GM12878 (cell line): Measurements from ENCODE around the gene TRDN. TPM values are rescaled to one million over a fixed set of nuclear protein-coding genes. Genes with fewer than 3 reads are reported as not detected.

ENCODE experiments used
- ATAC-seq: fragments of 200-7000 bp; cut with Tn5 transposase; 3 replicates; pipeline ENCODE4 v1.9.1; 2020; ENCODE audit warnings: mild to moderate bottlenecking, moderate library complexity
- BruUV-seq: library from RNA; stranded (reverse); fragments of 400-500 nt; replicated peaks from 2 replicates; lab custom pipeline; 2021; lab: Mats Ljungman, UMichigan
- CTCF ChIA-PET: fragments of 300-600 bp; sonication (Branson Sonifier 250); formaldehyde crosslinking; extraction: SDS; loops from one replicate; lab custom pipeline; 2021; ENCODE audit warnings: inconsistent platforms; lab: Yijun Ruan, JAX
- POLR2A ChIA-PET: fragments of 350-600 bp; formaldehyde crosslinking; extraction: SDS; loops from one replicate; lab custom pipeline; 2021; ENCODE audit warnings: inconsistent platforms; lab: Charles Lee
- RAD21 ChIA-PET: fragments of 300-600 bp; sonication (Branson Sonifier 250); formaldehyde crosslinking; loops from one replicate; lab custom pipeline; 2023; ENCODE audit warnings: antibody characterized with exemption; ENCODE audit not compliant: unreplicated experiment; lab: Charles Lee
- SMC1A ChIA-PET: fragments of 300-600 bp; sonication (Branson Sonifier 250); formaldehyde crosslinking; loops from one replicate; lab custom pipeline; 2023; ENCODE audit not compliant: unreplicated experiment, uncharacterized antibody; lab: Charles Lee
- DNase-seq: peaks from one replicate; pipeline ENCODE4 v3.0.0-alpha.2; 2011; ENCODE audit warnings: low read depth, low spot score
- FAIRE-seq: peaks from 3 replicates; lab custom pipeline; 2011; peaks lifted over from hg19 to GRCh38; lab: Jason Lieb, UNC
- H2AFZ ChIP-seq: 2 replicates; pipeline ENCODE4 v1.6.0; 2011; ENCODE audit warnings: low read depth, low read length, control low read depth; ENCODE audit not compliant: control insufficient read depth
- H3K27ac ChIP-seq: 2 replicates; pipeline ENCODE4 v1.5.1; 2011; ENCODE audit warnings: control low read depth; ENCODE audit not compliant: control insufficient read depth, insufficient read depth
- H3K27me3 ChIP-seq, 2 experiments: replicated peaks in 1 of 2; 2 replicates each; pipeline versions ENCODE4 v1.6.0 to v1.6.1; 2011; ENCODE audit warnings: low read length in 1 of 2; ENCODE audit not compliant: control insufficient read depth in 2 of 2, insufficient read depth in 2 of 2
- H3K36me3 ChIP-seq, 2 experiments: 2 replicates each; pipeline ENCODE4 v1.5.1; 2011; ENCODE audit warnings: low read length in 1 of 2; ENCODE audit not compliant: control insufficient read depth in 2 of 2, insufficient read depth in 2 of 2
- H3K4me1 ChIP-seq: 2 replicates; pipeline ENCODE4 v1.6.1; 2011; ENCODE audit warnings: mild to moderate bottlenecking, low read length, moderate library complexity, mixed read lengths; ENCODE audit not compliant: control insufficient read depth, insufficient read depth
- H3K4me2 ChIP-seq: 2 replicates; pipeline ENCODE4 v1.6.0; 2011; ENCODE audit warnings: control low read depth; ENCODE audit not compliant: control insufficient read depth, insufficient read depth
- H3K4me3 ChIP-seq: fragments of 200-600 bp; sonication (generic); 2 replicates; pipeline ENCODE4 v1.5.1; 2016
- H3K79me2 ChIP-seq: 2 replicates; pipeline ENCODE4 v1.6.0; 2011; ENCODE audit warnings: low read length; ENCODE audit not compliant: control insufficient read depth, insufficient read depth
- H3K9ac ChIP-seq: 2 replicates; pipeline ENCODE4 v1.8.0; 2011; ENCODE audit warnings: low read length, control low read depth, mixed read lengths; ENCODE audit not compliant: control insufficient read depth, insufficient read depth
- H3K9me3 ChIP-seq: replicated peaks from 3 replicates; pipeline ENCODE4 v1.5.1; 2011; ENCODE audit warnings: mild to moderate bottlenecking, low read length; ENCODE audit not compliant: control insufficient read depth, insufficient read depth
- H4K20me1 ChIP-seq: 2 replicates; pipeline ENCODE4 v1.6.0; 2011; ENCODE audit not compliant: control insufficient read depth, insufficient read depth
- CBX5 ChIP-seq: sonication (generic); IDR thresholded peaks from 2 replicates; pipeline ENCODE4 v1.6.1; 2016; ENCODE audit warnings: low read depth, moderate library complexity, mild to moderate bottlenecking, inconsistent platforms
- CREM ChIP-seq: IDR thresholded peaks from 2 replicates; pipeline ENCODE4 v1.6.1; 2014; ENCODE audit warnings: antibody characterized with exemption, low read depth
- EED ChIP-seq: sonication (generic); IDR thresholded peaks from 2 replicates; pipeline ENCODE4 v1.6.1; 2016; ENCODE audit warnings: antibody characterized with exemption, low read depth
- EP300 ChIP-seq, 2 experiments: fragments of 150-350 bp in 1 of 2; IDR thresholded peaks; 2 replicates each; pipeline ENCODE4 v1.6.1; 2011 to 2012; ENCODE audit warnings: low read depth in 2 of 2, low read length in 2 of 2, borderline replicate concordance in 1 of 2, improper control_type of control experiment in 1 of 2, inconsistent platforms in 1 of 2; ENCODE audit not compliant: control insufficient read depth in 1 of 2
- HDGF ChIP-seq: fragments of 450-650 bp; IDR thresholded peaks from 2 replicates; pipeline ENCODE4 v1.6.1; 2016; ENCODE audit warnings: antibody characterized with exemption
- MTA2 ChIP-seq: fragments of 450-650 bp; IDR thresholded peaks from 2 replicates; pipeline ENCODE4 v1.6.1; 2016; ENCODE audit warnings: low read depth, mild to moderate bottlenecking, moderate library complexity
- POLR2AphosphoS2 ChIP-seq: IDR thresholded peaks from 2 replicates; pipeline ENCODE4 v1.6.1; 2011; ENCODE audit warnings: low read depth, mild to moderate bottlenecking, low read length, improper control_type of control experiment, moderate library complexity
- RUNX3 ChIP-seq: IDR thresholded peaks from 2 replicates; pipeline ENCODE4 v1.6.1; 2012; ENCODE audit warnings: low read length, inconsistent platforms
- SREBF1 ChIP-seq: IDR thresholded peaks from 2 replicates; pipeline ENCODE4 v1.6.1; 2012; ENCODE audit warnings: mild to moderate bottlenecking, low read length
- TCF12 ChIP-seq: IDR thresholded peaks from 2 replicates; pipeline ENCODE4 v1.6.1; 2011; ENCODE audit warnings: low read depth, mild to moderate bottlenecking, low read length
- ZZZ3 ChIP-seq: IDR thresholded peaks from 2 replicates; pipeline ENCODE4 v1.6.1; 2011; ENCODE audit warnings: low read depth; ENCODE audit not compliant: control insufficient read depth, insufficient read length
- WGBS: methylation state at CpG from one replicate; pipeline ENCODE4 v1.1.6; 2016; ENCODE audit warnings: low lambda C conversion rate; ENCODE audit not compliant: insufficient replicate concordance, insufficient coverage; ENCODE audit errors: missing lambda C conversion rate; 5-methylcytosine and 5-hydroxymethylcytosine counted together
- in situ Hi-C: fragments of 300-500 bp; cut with MboI; formaldehyde crosslinking; loops from 9 replicates; pipeline ENCODE4 v1.14.3; 2018; ENCODE audit warnings: mixed read lengths
- intact Hi-C: fragments of 100-400 bp; cut with micrococcal nuclease; formaldehyde crosslinking; loops from one replicate; pipeline ENCODE4 v1.14.2; 2022; ENCODE audit not compliant: unreplicated experiment
- polyA plus RNA-seq, 11 experiments: library from polyadenylated mRNA; depleted of rRNA in 4 of 11; unstranded in 6 of 11; stranded (reverse) in 5 of 11; fragments of >200 nt; fragmentation: Nextera tagmentation in 4 of 11; fragmentation: Illumina TruSeq in 1 of 11; extraction: Ambion mirVana in 4 of 11; extraction: Trizol in 1 of 11; gene quantifications; 1 replicate in 1 of 11; 2 replicates in 10 of 11; pipeline versions ENCODE4 v1.2.1 to v1.2.3, GENCODE V29; 2011 to 2016; ENCODE audit warnings: inconsistent platforms in 2 of 11, missing spikeins in 2 of 11, low read depth in 1 of 11
- total RNA-seq, 4 experiments: library from RNA; depleted of rRNA in 3 of 4; stranded (reverse); fragments of >200 nt in 3 of 4; fragmentation: Illumina TruSeq in 1 of 4; extraction: Trizol in 1 of 4; gene quantifications; 2 replicates each; pipeline versions ENCODE4 v1.2.1 to v1.2.3, GENCODE V29; 2013 to 2021
- TF ChIP-seq, protein P1 (sequence below): IDR thresholded peaks from 2 replicates; pipeline ENCODE4 v1.6.1; 2012; ENCODE audit warnings: low read length, inconsistent platforms
- TF ChIP-seq, protein P2 (sequence below): fragments of 450-650 bp; IDR thresholded peaks from 2 replicates; pipeline ENCODE4 v1.6.1; 2017; ENCODE audit warnings: mild to moderate bottlenecking, moderate library complexity
- TF ChIP-seq, protein P3 (sequence below): fragments of 150-350 bp; IDR thresholded peaks from 2 replicates; pipeline ENCODE4 v1.6.1; 2016; ENCODE audit warnings: low read depth, low read length

Gene TRDN
- total and polyA plus RNA-seq, 10 of the 15 experiments (the other 5 are each of a cell fraction or from before 2014, with no cell fraction given): not detected

DNA sequence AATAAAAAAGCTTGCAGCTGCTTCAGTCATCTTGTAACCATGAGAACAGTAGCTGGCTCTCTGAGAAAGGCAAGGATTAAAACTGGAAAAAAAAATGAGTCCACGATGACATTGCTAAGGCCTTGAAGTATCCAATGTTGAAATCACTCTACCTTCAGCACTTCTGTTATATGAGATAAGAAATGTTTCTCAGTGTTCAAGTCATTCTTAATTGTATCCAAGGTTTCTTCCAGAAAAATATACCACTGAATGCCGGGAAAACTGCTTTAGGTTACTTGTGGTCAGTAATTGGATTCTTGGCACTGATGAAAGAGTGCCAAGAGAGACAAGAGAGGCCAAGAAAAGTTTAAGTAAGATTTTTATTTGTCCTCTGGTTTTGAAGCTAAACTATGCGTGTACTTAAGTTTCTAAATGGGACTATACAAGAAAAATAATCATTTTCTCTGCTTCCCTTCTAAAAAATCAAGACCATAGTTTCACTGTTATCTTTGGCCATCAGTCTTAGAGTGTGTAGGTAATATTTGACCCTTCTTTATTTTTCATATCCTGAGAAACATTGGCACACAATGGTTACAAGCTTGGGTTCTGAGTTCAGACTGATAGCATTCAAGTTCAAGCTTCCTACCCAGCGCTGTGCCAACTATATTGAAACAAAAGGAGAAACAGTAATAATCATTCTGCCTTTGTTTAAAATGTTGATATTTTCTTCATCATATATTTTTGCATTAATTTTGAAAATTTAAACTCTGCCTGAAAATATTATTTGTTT lies 84.6 kb downstream of the TRDN start:
- Histone ChIP-seq H3K9me3 (no peaks in the 10 kb centered on the region), H4K20me1 (no peaks in the 10 kb centered on the region), H3K27ac (no peak overlapping the region), H3K4me2 (no peak overlapping the region), H2AFZ (no peak overlapping the region), H3K79me2 (no peaks in the 10 kb centered on the region), H3K27me3 (no peaks in the 10 kb centered on the region), H3K4me1 (no peaks in the 10 kb centered on the region), H3K4me3 (no peak overlapping the region), H3K9ac (no peak overlapping the region), H3K36me3 (no peaks in the 10 kb centered on the region)
- intact Hi-C loops (no loop called here), in situ Hi-C loops (no loop called here)
- RAD21 ChIA-PET: no interaction called here
- no TSS peak for BruUV-seq
- FAIRE-seq: no peak
- POLR2A ChIA-PET: no interaction called here
- CTCF ChIA-PET: no interaction called here
- DNase-seq: no peak
- SMC1A ChIA-PET: no interaction called here
- 7% methylated on average over 4 of the region's 4 CpGs for WGBS
- TF ChIP-seq EED (no peak), EP300 (IDR thresholded peaks at IDR 0.05; ENCODE audit: borderline replicate concordance in 1 of 2, control insufficient read depth in 1 of 2, low read depth in 2 of 2, low read length in 2 of 2) (no peak), TCF12 (no peak), CBX5 (no peak), MTA2 (no peak), POLR2AphosphoS2 (no peak), ZZZ3 (no peak), CREM (no peak), SREBF1 (no peak), RUNX3 (no peak), HDGF (no peak)
- TF ChIP-seq, protein P1, sequence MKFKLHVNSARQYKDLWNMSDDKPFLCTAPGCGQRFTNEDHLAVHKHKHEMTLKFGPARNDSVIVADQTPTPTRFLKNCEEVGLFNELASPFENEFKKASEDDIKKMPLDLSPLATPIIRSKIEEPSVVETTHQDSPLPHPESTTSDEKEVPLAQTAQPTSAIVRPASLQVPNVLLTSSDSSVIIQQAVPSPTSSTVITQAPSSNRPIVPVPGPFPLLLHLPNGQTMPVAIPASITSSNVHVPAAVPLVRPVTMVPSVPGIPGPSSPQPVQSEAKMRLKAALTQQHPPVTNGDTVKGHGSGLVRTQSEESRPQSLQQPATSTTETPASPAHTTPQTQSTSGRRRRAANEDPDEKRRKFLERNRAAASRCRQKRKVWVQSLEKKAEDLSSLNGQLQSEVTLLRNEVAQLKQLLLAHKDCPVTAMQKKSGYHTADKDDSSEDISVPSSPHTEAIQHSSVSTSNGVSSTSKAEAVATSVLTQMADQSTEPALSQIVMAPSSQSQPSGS: no peak
- TF ChIP-seq, protein P2, sequence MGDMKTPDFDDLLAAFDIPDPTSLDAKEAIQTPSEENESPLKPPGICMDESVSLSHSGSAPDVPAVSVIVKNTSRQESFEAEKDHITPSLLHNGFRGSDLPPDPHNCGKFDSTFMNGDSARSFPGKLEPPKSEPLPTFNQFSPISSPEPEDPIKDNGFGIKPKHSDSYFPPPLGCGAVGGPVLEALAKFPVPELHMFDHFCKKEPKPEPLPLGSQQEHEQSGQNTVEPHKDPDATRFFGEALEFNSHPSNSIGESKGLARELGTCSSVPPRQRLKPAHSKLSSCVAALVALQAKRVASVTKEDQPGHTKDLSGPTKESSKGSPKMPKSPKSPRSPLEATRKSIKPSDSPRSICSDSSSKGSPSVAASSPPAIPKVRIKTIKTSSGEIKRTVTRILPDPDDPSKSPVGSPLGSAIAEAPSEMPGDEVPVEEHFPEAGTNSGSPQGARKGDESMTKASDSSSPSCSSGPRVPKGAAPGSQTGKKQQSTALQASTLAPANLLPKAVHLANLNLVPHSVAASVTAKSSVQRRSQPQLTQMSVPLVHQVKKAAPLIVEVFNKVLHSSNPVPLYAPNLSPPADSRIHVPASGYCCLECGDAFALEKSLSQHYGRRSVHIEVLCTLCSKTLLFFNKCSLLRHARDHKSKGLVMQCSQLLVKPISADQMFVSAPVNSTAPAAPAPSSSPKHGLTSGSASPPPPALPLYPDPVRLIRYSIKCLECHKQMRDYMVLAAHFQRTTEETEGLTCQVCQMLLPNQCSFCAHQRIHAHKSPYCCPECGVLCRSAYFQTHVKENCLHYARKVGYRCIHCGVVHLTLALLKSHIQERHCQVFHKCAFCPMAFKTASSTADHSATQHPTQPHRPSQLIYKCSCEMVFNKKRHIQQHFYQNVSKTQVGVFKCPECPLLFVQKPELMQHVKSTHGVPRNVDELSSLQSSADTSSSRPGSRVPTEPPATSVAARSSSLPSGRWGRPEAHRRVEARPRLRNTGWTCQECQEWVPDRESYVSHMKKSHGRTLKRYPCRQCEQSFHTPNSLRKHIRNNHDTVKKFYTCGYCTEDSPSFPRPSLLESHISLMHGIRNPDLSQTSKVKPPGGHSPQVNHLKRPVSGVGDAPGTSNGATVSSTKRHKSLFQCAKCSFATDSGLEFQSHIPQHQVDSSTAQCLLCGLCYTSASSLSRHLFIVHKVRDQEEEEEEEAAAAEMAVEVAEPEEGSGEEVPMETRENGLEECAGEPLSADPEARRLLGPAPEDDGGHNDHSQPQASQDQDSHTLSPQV: no peak
- TF ChIP-seq, protein P3, sequence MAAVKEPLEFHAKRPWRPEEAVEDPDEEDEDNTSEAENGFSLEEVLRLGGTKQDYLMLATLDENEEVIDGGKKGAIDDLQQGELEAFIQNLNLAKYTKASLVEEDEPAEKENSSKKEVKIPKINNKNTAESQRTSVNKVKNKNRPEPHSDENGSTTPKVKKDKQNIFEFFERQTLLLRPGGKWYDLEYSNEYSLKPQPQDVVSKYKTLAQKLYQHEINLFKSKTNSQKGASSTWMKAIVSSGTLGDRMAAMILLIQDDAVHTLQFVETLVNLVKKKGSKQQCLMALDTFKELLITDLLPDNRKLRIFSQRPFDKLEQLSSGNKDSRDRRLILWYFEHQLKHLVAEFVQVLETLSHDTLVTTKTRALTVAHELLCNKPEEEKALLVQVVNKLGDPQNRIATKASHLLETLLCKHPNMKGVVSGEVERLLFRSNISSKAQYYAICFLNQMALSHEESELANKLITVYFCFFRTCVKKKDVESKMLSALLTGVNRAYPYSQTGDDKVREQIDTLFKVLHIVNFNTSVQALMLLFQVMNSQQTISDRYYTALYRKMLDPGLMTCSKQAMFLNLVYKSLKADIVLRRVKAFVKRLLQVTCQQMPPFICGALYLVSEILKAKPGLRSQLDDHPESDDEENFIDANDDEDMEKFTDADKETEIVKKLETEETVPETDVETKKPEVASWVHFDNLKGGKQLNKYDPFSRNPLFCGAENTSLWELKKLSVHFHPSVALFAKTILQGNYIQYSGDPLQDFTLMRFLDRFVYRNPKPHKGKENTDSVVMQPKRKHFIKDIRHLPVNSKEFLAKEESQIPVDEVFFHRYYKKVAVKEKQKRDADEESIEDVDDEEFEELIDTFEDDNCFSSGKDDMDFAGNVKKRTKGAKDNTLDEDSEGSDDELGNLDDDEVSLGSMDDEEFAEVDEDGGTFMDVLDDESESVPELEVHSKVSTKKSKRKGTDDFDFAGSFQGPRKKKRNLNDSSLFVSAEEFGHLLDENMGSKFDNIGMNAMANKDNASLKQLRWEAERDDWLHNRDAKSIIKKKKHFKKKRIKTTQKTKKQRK: no peak
- no peak for ATAC-seq
